ENCODE data around the gene ALOX15B.

ALOX15B gene

DNA sequence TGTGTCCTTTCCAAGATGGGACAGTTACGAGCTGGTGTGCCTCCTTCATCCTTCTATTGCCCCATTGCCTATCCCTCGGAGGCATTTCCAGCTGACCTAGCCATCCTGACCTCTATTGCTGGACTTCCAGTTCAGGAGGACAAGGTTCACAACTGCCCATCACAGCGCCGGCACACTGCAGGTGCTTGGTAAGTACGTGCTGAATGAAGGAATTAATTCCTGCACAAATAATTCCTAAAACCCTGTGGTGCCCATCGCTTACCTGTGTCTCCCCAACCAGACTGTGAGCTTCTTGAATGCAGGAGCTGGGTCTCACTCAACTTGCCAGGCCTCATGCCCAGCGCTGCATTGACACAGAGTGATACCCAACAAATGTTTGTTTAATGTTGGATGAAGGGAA lies 13.0 kb downstream of the ALOX15B start:
- no peak overlapping the region for H3K4me3 ChIP-seq (ENCODE audit: low read depth, low read length)
- no peak for DNase-seq (ENCODE audit: low read depth)
- TF ChIP-seq, protein P1, sequence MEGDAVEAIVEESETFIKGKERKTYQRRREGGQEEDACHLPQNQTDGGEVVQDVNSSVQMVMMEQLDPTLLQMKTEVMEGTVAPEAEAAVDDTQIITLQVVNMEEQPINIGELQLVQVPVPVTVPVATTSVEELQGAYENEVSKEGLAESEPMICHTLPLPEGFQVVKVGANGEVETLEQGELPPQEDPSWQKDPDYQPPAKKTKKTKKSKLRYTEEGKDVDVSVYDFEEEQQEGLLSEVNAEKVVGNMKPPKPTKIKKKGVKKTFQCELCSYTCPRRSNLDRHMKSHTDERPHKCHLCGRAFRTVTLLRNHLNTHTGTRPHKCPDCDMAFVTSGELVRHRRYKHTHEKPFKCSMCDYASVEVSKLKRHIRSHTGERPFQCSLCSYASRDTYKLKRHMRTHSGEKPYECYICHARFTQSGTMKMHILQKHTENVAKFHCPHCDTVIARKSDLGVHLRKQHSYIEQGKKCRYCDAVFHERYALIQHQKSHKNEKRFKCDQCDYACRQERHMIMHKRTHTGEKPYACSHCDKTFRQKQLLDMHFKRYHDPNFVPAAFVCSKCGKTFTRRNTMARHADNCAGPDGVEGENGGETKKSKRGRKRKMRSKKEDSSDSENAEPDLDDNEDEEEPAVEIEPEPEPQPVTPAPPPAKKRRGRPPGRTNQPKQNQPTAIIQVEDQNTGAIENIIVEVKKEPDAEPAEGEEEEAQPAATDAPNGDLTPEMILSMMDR (IDR thresholded peaks at IDR 0.05; ENCODE audit: control insufficient read depth, extremely low read depth, insufficient read depth) = no peak

DNA sequence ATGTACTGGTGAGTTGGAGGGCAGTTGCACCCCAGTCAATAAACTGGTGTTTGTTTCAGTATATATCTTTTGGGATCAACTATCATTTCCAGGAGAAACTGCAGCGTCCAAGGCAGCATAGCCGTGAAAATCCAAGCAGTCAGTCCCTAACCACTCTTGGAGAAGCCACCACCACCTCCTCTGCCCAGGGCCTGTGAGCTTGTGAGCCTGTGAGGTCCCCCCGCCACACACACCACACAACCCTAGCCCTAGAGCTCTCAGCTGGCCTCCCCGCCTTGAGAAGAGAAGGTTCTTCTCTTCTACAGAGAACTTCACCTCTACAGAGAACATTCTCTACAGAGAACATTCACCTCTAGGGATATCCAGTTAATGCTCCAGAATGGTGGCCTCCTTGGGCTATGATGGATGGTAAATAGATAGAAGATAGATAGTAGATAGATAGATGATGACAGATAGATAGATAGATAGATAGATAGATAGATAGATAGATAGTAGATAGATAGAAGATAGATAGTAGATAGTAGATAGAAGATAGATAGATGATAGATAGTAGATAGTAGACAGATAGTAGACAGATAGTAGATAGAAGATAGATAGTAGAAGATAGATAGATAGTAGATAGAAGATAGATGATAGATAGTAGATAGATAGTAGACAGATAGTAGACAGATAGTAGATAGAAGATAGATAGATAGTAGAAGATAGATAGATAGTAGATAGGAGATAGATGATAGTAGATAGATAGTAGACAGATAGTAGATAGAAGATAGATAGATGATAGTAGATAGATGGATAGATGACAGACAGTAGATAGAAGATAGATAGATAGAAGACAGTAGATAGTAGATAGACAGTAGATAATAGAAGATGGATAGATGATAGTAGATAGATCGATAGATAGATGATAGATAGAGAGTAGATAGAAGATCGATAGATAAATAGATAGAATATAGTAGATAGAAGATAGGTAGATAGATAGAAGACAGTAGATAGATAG lies 13.7 kb downstream of the ALOX15B start:
- TF ChIP-seq, protein P1 (IDR thresholded peaks at IDR 0.05; ENCODE audit: control insufficient read depth, extremely low read depth, insufficient read depth) = no peak

DNA sequence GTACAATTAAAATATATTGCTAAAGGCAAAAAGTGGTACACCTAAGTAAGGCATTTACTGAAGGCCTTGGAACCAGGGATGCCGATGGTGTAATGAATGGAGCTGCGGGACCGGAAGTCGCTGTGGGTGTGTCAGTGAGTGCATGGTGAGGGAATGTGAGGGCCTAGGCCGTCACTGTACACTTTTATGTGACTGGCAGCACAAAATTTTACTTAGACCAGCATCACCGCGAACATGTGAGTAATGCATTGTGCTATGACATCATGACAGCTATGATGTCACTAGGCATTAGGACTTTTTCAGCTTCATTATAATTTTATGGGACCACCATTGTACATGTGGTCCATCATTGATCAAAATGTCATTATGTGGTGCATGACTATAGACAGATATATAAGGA lies 14.7 kb downstream of the ALOX15B start:
- DNase-seq (ENCODE audit: low read depth) = no peak
- TF ChIP-seq, protein P1 (IDR thresholded peaks at IDR 0.05; ENCODE audit: control insufficient read depth, extremely low read depth, insufficient read depth) = no peak
- no peak overlapping the region for H3K4me3 ChIP-seq (ENCODE audit: low read depth, low read length)

More for the DNA sequence above, 13.7 kb downstream of the ALOX15B start:
- H3K4me3 ChIP-seq (ENCODE audit: low read depth, low read length) = no peak overlapping the region
- DNase-seq (ENCODE audit: low read depth) = no peak

DNA sequence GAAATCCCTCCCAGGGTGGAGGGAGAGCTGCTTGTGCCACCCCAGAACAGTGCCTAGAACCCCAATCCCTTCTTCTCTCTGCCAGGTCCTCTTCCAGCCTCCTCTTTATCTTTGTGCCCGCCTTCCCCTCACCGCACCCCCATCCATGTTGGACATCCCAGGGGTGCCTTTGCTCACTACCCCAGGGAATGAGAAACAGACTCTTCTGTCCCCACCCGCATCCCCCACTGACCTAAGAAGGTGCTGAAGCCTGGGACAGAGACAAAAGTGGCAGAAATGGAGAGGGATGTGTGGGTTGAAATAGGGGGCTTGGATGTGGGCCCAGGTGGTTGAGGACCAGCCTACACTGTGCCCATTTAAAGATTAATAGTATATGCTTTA lies 17.0 kb downstream of the ALOX15B start:
- no peak overlapping the region for H3K4me3 ChIP-seq (ENCODE audit: low read depth, low read length)
- no peak for DNase-seq (ENCODE audit: low read depth)
- TF ChIP-seq, protein P1 (IDR thresholded peaks at IDR 0.05; ENCODE audit: control insufficient read depth, extremely low read depth, insufficient read depth) = no peak

DNA sequence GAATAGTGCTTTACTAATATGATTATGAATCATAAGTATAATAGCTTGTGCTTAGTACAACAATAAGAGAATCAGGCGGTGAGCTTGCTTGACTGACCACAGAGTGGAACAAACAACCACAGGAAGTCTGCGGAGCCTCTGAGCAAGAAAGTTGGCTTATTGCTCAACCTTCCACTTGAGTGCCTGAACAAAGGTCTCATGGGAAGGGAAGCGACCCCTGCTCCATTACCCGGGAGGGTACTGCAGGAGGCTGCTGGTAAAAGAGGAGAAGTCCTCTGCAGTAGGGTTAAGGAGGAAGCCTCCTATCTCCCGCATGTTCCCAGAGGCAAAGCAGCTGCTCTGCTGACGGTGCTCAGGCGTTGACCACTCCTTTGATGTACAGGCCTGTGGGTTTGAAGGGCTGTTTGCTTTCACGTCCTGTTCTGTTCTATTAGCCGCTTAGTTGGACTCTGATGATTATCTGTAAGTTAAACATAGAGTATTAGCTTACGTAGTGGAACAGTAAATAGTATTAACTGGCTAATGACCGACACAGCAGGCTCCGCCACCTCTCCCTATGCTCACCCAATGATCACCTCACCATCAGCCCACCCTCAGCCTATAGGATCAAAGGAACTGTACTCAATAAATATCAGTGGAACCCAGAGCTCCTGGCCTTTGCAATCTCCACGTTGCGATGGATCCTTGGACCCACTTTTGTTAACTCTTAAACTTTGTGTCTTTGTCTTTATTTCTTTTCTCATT lies 17.5 kb downstream of the ALOX15B start:
- DNase-seq (ENCODE audit: low read depth) = peak; percentile 100
- H3K4me3 ChIP-seq (ENCODE audit: low read depth, low read length) = peak overlapping the region; percentile 61
- TF ChIP-seq, protein P1 (IDR thresholded peaks at IDR 0.05; ENCODE audit: control insufficient read depth, extremely low read depth, insufficient read depth) = no peak

DNA sequence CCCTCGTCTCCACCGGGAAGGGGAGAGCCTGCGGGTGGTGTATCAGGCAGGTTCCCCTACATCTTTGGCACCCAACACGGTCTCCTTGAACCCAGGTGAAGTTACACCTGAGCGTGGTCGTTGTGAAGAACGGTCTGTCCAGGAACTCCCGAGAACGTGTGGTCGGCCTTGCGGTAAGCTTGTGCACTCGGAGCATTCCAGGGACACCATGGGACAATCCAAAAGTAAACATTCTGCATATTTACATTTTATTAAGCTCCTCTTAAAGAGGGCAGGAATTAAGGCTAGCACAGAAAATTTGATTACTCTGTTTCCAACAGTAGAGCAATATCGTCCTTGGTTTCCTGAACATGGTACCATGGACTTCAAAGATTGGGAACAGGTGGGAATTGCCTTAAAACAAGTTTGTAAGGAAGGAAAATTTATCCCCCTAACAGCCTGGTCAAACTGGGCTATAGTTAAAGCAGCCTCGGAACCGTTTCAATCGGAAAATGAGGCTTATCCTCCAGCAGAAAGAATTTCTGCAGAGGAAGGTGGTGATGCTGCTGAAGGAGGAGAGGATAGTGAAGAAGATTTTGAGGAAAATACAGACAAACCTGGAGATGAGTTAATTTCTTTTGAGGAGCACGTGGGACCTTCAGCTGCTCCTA lies 18.2 kb downstream of the ALOX15B start:
- peak overlapping the region; percentile 61 for H3K4me3 ChIP-seq (ENCODE audit: low read depth, low read length)
- TF ChIP-seq, protein P1 (IDR thresholded peaks at IDR 0.05; ENCODE audit: control insufficient read depth, extremely low read depth, insufficient read depth) = no peak
- peak; percentile 50 for DNase-seq (ENCODE audit: low read depth)

All from LNCaP clone FGC (cell line).